GM18520 (cell line): ENCODE measurements around the gene EFCAB10.

Experiments
- ATAC-seq: cut with Tn5 transposase; IDR thresholded peaks from one replicate; pipeline ENCODE4 v1.9.1; 2021; ENCODE audit not compliant: unreplicated experiment

The EFCAB10 gene

GRCh38 chr7:105581066-105581811 lies at the start of gene EFCAB10:
EFCAB10 (minus strand) TSS chr7:105581493; CDS start chr7:105581463, 30 bp downstream.
- ATAC-seq = peak; percentile 60

GRCh38 chr7:105625986-105626385 lies 44.7 kb upstream of the EFCAB10 start:
- ATAC-seq = no peak

- ATAC-seq = no peak
Observed at GRCh38 chr7:105623906-105624305, 42.6 kb upstream of the EFCAB10 start.

- no peak for ATAC-seq
Observed at GRCh38 chr7:105623378-105623777, 42.1 kb upstream of the EFCAB10 start.

GRCh38 chr7:105622106-105622731 lies 40.9 kb upstream of the EFCAB10 start:
- no peak for ATAC-seq

GRCh38 chr7:105621617-105622016 lies 40.3 kb upstream of the EFCAB10 start:
- ATAC-seq = no peak

- no peak for ATAC-seq
Observed at GRCh38 chr7:105621176-105621575, 39.9 kb upstream of the EFCAB10 start.

- ATAC-seq = no peak
Observed at GRCh38 chr7:105619590-105619989, 38.3 kb upstream of the EFCAB10 start.

GRCh38 chr7:105618016-105618296 lies 36.7 kb upstream of the EFCAB10 start:
- ATAC-seq = no peak

- no peak for ATAC-seq
Observed at GRCh38 chr7:105617280-105618015, 36.2 kb upstream of the EFCAB10 start.

GRCh38 chr7:105614341-105614840 lies 33.1 kb upstream of the EFCAB10 start:
- ATAC-seq = no peak

- ATAC-seq = no peak
Observed at GRCh38 chr7:105613611-105614330, 32.5 kb upstream of the EFCAB10 start.

GRCh38 chr7:105612806-105613205 lies 31.5 kb upstream of the EFCAB10 start:
- no peak for ATAC-seq

GRCh38 chr7:105611856-105612775 lies 30.8 kb upstream of the EFCAB10 start:
- ATAC-seq = no peak

GRCh38 chr7:105610165-105610930 lies 29.1 kb upstream of the EFCAB10 start:
- no peak for ATAC-seq

GRCh38 chr7:105602325-105603305 lies 21.3 kb upstream of the EFCAB10 start:
- no peak for ATAC-seq

- no peak for ATAC-seq
Observed at GRCh38 chr7:105600720-105601550, 19.6 kb upstream of the EFCAB10 start.
